Tibial nerve (tissue), 4 donors: ENCODE data around the gene MAPKAPK5. TPM values are rescaled to one million over a fixed set of nuclear protein-coding genes. Genes with fewer than 3 reads are reported as not detected.
"Not testable (repeated sequence)": the region's sequence is repeated elsewhere in the genome, so short reads cannot be mapped to it uniquely, and the experiment has no call there.

Experiments
- DNase-seq, 2 donors: peaks; one replicate each; pipeline ENCODE4 v3.0.0-alpha.2; 2019; ENCODE audit warnings: low spot score in 2 of 2
- H3K27ac ChIP-seq, 4 donors: fragments of 200-600 bp; sonication (generic) in 3 of 4; one replicate each; pipeline ENCODE4 v1.5.1; 2017 to 2019; ENCODE audit warnings: mild to moderate bottlenecking in 1 of 4
- H3K27me3 ChIP-seq, 2 donors: fragments of 200-600 bp; sonication (generic) in 1 of 2; one replicate each; pipeline versions ENCODE4 v1.5.1 to v1.6.0; 2017 to 2019
- H3K36me3 ChIP-seq, 3 donors: fragments of 200-600 bp; sonication (generic); one replicate each; pipeline ENCODE4 v1.5.1; 2018 to 2019
- H3K4me1 ChIP-seq, 4 donors: fragments of 200-600 bp; sonication (generic) in 3 of 4; one replicate each; pipeline ENCODE4 v1.5.1; 2017 to 2019
- H3K4me3 ChIP-seq, 4 donors: fragments of 200-600 bp; sonication (generic) in 3 of 4; one replicate each; pipeline ENCODE4 v1.5.1; 2017 to 2019; ENCODE audit warnings: mild to moderate bottlenecking in 1 of 4, moderate library complexity in 1 of 4
- H3K9me3 ChIP-seq, 4 donors: fragments of 200-600 bp; sonication (generic) in 3 of 4; one replicate each; pipeline ENCODE4 v1.5.1; 2017 to 2019
- EP300 ChIP-seq, 2 donors: sonication (generic); formaldehyde crosslinking; IDR thresholded peaks; one replicate each; pipeline ENCODE4 v1.6.1; 2017; ENCODE audit warnings: antibody characterized with exemption in 2 of 2, mild to moderate bottlenecking in 1 of 2
- POLR2A ChIP-seq, 2 donors: fragments of 450-650 bp; IDR thresholded peaks; one replicate each; pipeline ENCODE4 v1.6.1; 2017; ENCODE audit warnings: antibody characterized with exemption in 2 of 2, mild to moderate bottlenecking in 2 of 2, moderate library complexity in 2 of 2
- WGBS, 2 donors: methylation state at CpG; one replicate each; pipeline ENCODE4 v1.1.5; 2018; 5-methylcytosine and 5-hydroxymethylcytosine counted together
- total RNA-seq, 4 donors: library from RNA; depleted of rRNA; stranded (reverse); fragments of >200 nt; gene quantifications; one replicate each; pipeline ENCODE4 v1.1.0, GENCODE V29; 2016
- TF ChIP-seq, protein P1 (sequence below), 5 experiments: fragments of 200-600 bp in 3 of 5; fragments of 450-650 bp in 2 of 5; sonication (generic) in 3 of 5; IDR thresholded peaks; one replicate each; pipeline ENCODE4 v1.5.1; 2016 to 2019; ENCODE audit warnings: antibody characterized with exemption in 5 of 5, mild to moderate bottlenecking in 3 of 5, moderate library complexity in 2 of 5

Gene MAPKAPK5
- total RNA-seq, 4 donors from 2014 or later = 36.1 to 65.1 (median 44.7) TPM

DNA sequence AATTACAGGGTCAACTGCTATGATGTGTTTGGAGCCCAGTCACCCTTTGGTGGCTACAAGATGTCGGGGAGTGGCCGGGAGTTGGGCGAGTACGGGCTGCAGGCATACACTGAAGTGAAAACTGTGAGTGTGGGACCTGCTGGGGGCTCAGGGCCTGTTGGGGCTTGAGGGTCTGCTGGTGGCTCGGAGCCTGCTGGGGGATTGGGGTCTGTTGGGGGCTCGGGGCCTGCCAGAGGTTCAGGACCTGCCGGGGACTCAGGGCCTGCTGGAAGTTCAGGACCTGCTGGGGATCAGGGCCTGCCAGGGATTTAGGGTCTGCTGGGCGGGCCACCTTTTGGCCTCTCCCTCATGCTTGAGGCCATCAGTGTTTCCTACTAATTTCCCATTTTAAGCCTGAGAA lies 38.2 kb upstream of the MAPKAPK5 start:
- H3K4me3 ChIP-seq = no peak overlapping the region
- H3K9me3 ChIP-seq = no peaks in the 10 kb centered on the region
- H3K4me1 ChIP-seq = no peaks in the 10 kb centered on the region
- DNase-seq = no peak
- H3K27me3 ChIP-seq = no peaks in the 10 kb centered on the region
- no peak overlapping the region for H3K27ac ChIP-seq
- peaks cover 2 to 100% (median 8%) of the 10 kb centered on the region in 3 donors for H3K36me3 ChIP-seq
- TF ChIP-seq POLR2A (IDR thresholded peaks at IDR 0.05) (no peak), EP300 (IDR thresholded peaks at IDR 0.05) (no peak)
- TF ChIP-seq, protein P1, sequence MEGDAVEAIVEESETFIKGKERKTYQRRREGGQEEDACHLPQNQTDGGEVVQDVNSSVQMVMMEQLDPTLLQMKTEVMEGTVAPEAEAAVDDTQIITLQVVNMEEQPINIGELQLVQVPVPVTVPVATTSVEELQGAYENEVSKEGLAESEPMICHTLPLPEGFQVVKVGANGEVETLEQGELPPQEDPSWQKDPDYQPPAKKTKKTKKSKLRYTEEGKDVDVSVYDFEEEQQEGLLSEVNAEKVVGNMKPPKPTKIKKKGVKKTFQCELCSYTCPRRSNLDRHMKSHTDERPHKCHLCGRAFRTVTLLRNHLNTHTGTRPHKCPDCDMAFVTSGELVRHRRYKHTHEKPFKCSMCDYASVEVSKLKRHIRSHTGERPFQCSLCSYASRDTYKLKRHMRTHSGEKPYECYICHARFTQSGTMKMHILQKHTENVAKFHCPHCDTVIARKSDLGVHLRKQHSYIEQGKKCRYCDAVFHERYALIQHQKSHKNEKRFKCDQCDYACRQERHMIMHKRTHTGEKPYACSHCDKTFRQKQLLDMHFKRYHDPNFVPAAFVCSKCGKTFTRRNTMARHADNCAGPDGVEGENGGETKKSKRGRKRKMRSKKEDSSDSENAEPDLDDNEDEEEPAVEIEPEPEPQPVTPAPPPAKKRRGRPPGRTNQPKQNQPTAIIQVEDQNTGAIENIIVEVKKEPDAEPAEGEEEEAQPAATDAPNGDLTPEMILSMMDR (IDR thresholded peaks at IDR 0.05) = no peak
- WGBS, 2 donors = 97 to 98% methylated on average over 8 of the region's 8 CpGs

DNA sequence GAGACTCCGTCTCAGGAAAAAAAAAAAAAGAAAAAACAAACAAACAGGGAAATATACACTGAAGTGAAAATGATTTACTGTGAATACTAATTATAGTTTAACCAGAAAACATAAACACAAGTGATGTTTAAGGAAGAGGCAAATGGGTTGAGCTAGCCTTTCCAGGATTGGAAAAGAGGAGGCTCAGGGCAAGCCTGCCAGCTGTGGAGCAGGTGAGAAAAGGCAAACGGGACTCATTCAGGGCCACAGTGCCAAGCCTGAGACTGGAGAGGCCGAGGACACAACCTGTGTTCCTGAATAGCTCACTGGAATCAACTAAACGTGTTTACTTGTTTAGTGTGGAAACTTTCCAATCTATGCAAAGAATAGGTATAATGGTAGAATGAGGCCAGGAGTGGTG lies 35.7 kb upstream of the MAPKAPK5 start:
- peaks cover 2 to 100% (median 4%) of the 10 kb centered on the region in 3 donors for H3K36me3 ChIP-seq
- H3K4me1 ChIP-seq = no peaks in the 10 kb centered on the region
- no peak overlapping the region for H3K27ac ChIP-seq
- H3K9me3 ChIP-seq = no peaks in the 10 kb centered on the region
- 86 to 90% methylated on average over 4 of the region's 4 CpGs for WGBS, 2 donors
- no peak for TF ChIP-seq POLR2A (IDR thresholded peaks at IDR 0.05)
- TF ChIP-seq, protein P1 (IDR thresholded peaks at IDR 0.05) = no peak
- TF ChIP-seq EP300 (IDR thresholded peaks at IDR 0.05) = no peak
- H3K27me3 ChIP-seq = no peaks in the 10 kb centered on the region
- no peak for DNase-seq
- no peak overlapping the region for H3K4me3 ChIP-seq

DNA sequence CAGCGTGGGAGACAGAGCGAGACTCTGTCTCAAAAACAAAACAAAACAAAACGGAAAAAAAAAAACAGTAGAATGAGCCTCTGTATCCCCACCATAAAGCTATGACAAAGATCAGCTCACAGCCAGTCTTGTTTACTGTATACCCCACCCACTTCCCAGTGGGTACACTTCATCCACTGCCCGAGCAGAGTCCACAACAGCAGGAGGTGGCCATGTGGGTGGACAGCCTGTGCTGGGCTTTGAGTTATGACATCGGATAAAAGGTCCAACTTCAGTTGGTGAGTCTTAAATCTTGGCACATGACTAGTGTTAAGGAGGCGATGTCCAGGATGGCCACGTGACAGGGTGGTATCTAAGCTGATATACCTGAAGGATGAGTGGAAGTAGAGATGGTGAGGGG lies 34.8 kb upstream of the MAPKAPK5 start:
- Histone ChIP-seq H3K4me1 (no peaks in the 10 kb centered on the region), H3K27me3 (no peaks in the 10 kb centered on the region), H3K36me3 (peaks cover 2 to 100% (median 4%) of the 10 kb centered on the region in 3 donors), H3K4me3 (no peak overlapping the region), H3K9me3 (no peaks in the 10 kb centered on the region), H3K27ac (no peak overlapping the region)
- no peak for TF ChIP-seq POLR2A (IDR thresholded peaks at IDR 0.05)
- TF ChIP-seq EP300 (IDR thresholded peaks at IDR 0.05) = no peak
- TF ChIP-seq, protein P1 (IDR thresholded peaks at IDR 0.05) = no peak
- WGBS, 2 donors = 68 to 75% methylated on average over 7 of the region's 7 CpGs
- DNase-seq = no peak

DNA sequence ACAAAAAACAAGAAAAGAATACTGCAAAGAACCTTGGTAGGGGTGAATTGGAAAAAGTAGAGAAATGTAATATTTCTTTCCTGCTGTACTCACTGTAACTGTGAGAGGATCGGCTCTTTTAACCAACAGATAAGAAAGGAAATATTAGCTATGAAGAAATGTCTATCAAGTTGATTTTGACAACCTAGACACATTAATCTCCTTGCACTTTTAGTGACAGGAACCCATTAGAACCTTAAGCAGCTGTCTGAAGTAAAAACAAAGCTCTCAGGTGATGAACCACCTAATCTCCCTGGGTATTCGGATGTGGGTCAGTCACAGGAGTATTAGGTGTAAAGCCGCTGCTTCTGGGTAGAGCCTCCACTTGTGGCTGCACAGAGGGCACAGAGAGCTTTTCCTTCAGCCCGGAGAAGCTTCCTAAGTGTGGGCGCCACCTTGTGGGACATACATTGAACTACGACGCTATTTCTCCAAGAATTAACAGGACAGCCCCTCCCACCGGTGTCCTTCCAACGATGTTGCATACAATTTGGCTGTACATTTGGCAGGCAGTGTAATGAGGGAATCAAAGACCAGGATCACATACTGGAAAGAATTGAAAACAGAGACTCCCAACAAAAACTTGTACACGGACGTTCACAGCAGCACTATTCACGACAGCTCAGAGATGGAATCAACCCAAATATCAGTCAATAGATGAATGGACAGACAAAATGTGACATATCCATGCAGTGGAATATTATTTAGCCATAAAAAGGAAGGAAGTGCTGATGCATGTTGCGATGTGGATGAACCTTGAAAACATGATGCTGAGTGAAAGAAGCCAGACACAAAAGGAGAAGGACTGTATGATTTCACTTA lies 28.9 kb upstream of the MAPKAPK5 start:
- no peak overlapping the region for H3K4me3 ChIP-seq
- H3K4me1 ChIP-seq = peaks cover 0 to 5% (median 0%) of the 10 kb centered on the region in 4 donors
- TF ChIP-seq, protein P1 (IDR thresholded peaks at IDR 0.05) = peak; percentile 70 to 83 (median 81)
- TF ChIP-seq EP300 (IDR thresholded peaks at IDR 0.05) (no peak), POLR2A (IDR thresholded peaks at IDR 0.05) (no peak)
- 15 to 18% methylated on average over 13 of the region's 13 CpGs for WGBS, 2 donors
- peaks cover 0 to 46% (median 4%) of the 10 kb centered on the region in 3 donors for H3K36me3 ChIP-seq
- peak; percentile 52 to 82 for DNase-seq
- H3K27me3 ChIP-seq = no peaks in the 10 kb centered on the region
- H3K27ac ChIP-seq = no peak overlapping the region
- no peaks in the 10 kb centered on the region for H3K9me3 ChIP-seq

DNA sequence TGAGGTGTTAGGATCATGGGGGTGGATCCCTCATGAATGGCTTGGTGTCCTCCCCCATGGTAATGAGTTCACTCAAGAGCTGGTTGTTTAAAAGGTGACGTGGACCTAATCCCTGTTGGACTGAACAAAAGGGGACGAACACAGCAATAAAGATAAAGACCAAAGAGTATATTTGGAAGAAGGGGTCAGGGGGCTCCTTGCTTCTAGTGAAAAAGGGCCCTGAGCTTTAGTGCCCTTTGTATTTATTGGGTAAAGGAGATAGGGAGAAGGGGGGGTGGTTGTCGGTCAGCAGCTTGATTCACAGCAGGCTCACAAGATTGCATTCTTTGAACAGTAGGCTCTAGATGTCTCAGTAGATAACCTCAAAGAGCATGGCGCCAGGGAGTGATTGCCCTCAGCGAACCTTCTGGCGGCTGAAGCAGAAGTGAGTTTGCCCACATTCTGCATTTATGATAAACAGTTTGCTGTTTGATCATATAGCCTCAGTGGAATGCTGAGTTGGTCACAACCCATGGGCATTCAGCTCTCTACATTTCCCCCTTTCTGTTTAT lies 25.9 kb upstream of the MAPKAPK5 start:
- Histone ChIP-seq H3K9me3 (no peaks in the 10 kb centered on the region), H3K36me3 (peaks cover 0 to 16% (median 0%) of the 10 kb centered on the region in 3 donors), H3K27me3 (no peaks in the 10 kb centered on the region), H3K27ac (no peak overlapping the region), H3K4me3 (no peak overlapping the region), H3K4me1 (peaks cover 0 to 5% (median 0%) of the 10 kb centered on the region in 4 donors)
- TF ChIP-seq EP300 (IDR thresholded peaks at IDR 0.05) (no peak), POLR2A (IDR thresholded peaks at IDR 0.05) (no peak)
- TF ChIP-seq, protein P1 (IDR thresholded peaks at IDR 0.05) = no peak
- WGBS, 2 donors = 68 to 73% methylated on average over 6 of the region's 6 CpGs
- DNase-seq = no peak

DNA sequence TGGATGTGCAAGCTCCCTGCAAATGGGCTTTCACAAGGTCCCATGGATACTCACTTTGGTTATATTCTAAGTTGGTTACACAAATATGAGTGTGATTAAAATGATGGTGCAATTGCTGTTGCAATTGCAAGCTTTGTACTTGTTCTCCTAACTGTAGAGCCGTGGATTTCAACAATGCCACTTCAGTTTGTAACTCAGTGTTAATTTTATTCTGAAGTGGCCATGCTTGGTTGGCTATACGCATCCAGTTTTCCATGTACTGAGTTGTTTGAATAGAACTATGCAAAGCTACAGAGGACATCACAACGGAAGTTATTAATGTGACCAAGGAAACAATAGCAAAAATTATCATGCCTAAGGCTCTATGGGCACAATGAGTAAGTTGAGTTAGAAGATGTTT lies 25.1 kb upstream of the MAPKAPK5 start:
- DNase-seq, H3K27ac ChIP-seq, H3K9me3 ChIP-seq, H3K4me3 ChIP-seq, H3K4me1 ChIP-seq, H3K36me3 ChIP-seq, H3K27me3 ChIP-seq: not testable (repeated sequence)
- WGBS, 2 donors = 58 to 65% methylated on average over 3 of the region's 3 CpGs
